NT2/D1 (cell line): ENCODE measurements around the gene CRYBB1.
A peak's percentile ranks its signal among the peaks of the same experiment; 100 is the strongest.

Source experiments
- DNase-seq: peaks from one replicate; pipeline ENCODE4 v3.0.0-alpha.2; 2011; ENCODE audit warnings: low read depth, low spot score
- H3K27me3 ChIP-seq: 2 replicates; pipeline ENCODE4 v1.6.0; 2011; ENCODE audit warnings: mild to moderate bottlenecking; ENCODE audit not compliant: insufficient read length, insufficient read depth
- H3K36me3 ChIP-seq: 2 replicates; pipeline ENCODE4 v1.6.1; 2011; ENCODE audit warnings: mild to moderate bottlenecking, low read length, mixed read lengths; ENCODE audit not compliant: insufficient read depth, insufficient read length
- H3K4me1 ChIP-seq: 2 replicates; pipeline ENCODE4 v1.5.1; 2011; ENCODE audit not compliant: insufficient read depth, insufficient read length
- H3K4me3 ChIP-seq: 2 replicates; pipeline ENCODE4 v1.5.1; 2011; ENCODE audit warnings: low read depth; ENCODE audit not compliant: insufficient read length
- H3K9ac ChIP-seq: 2 replicates; pipeline ENCODE4 v1.6.0; 2011; ENCODE audit warnings: low read depth; ENCODE audit not compliant: insufficient read length
- H3K9me3 ChIP-seq: 2 replicates; pipeline ENCODE4 v1.5.1; 2011; ENCODE audit warnings: mild to moderate bottlenecking, low read length; ENCODE audit not compliant: insufficient read depth
- SUZ12 ChIP-seq: IDR thresholded peaks from 2 replicates; pipeline ENCODE4 v1.6.1; 2011; ENCODE audit not compliant: insufficient read length, insufficient read depth; ENCODE audit errors: extremely low read depth
- YY1 ChIP-seq: IDR thresholded peaks from 2 replicates; pipeline ENCODE4 v1.6.1; 2011; ENCODE audit not compliant: insufficient read length, insufficient read depth
- ZNF274 ChIP-seq: IDR thresholded peaks from 2 replicates; pipeline ENCODE4 v1.6.1; 2011; ENCODE audit warnings: mild to moderate bottlenecking, low read depth, low read length

CRYBB1 gene

GRCh38 chr22:26610996-26611395, 6.8 kb downstream of the CRYBB1 start:
- H3K9ac ChIP-seq: no peak overlapping the region
- TF ChIP-seq SUZ12 (no peak), YY1 (no peak)
- H3K27me3 ChIP-seq: peaks cover 2% of the 10 kb centered on the region
- H3K4me1 ChIP-seq: peaks cover 5% of the 10 kb centered on the region
- no peak overlapping the region for H3K4me3 ChIP-seq
- H3K36me3 ChIP-seq: no peaks in the 10 kb centered on the region
- DNase-seq: no peak
- no peaks in the 10 kb centered on the region for H3K9me3 ChIP-seq

GRCh38 chr22:26610072-26610958, 7.5 kb downstream of the CRYBB1 start:
- DNase-seq: no peak
- H3K27me3 ChIP-seq: peaks cover 2% of the 10 kb centered on the region
- TF ChIP-seq YY1 (no peak), SUZ12 (no peak), ZNF274 (no peak)
- peaks cover 5% of the 10 kb centered on the region for H3K4me1 ChIP-seq
- H3K4me3 ChIP-seq: no peak overlapping the region
- H3K9me3 ChIP-seq: no peaks in the 10 kb centered on the region
- H3K9ac ChIP-seq: no peak overlapping the region
- H3K36me3 ChIP-seq: no peaks in the 10 kb centered on the region

GRCh38 chr22:26609287-26609686, 8.5 kb downstream of the CRYBB1 start:
- Histone ChIP-seq H3K27me3 (peaks cover 2% of the 10 kb centered on the region), H3K9me3 (no peaks in the 10 kb centered on the region), H3K9ac (no peak overlapping the region), H3K4me3 (no peak overlapping the region), H3K36me3 (no peaks in the 10 kb centered on the region), H3K4me1 (peaks cover 5% of the 10 kb centered on the region)
- TF ChIP-seq SUZ12: no peak
- no peak for TF ChIP-seq YY1
- TF ChIP-seq ZNF274: no peak
- DNase-seq: no peak

- H3K4me3 ChIP-seq: no peak overlapping the region
- DNase-seq: no peak
- no peak overlapping the region for H3K9ac ChIP-seq
- H3K9me3 ChIP-seq: no peaks in the 10 kb centered on the region
- H3K27me3 ChIP-seq: peaks cover 1% of the 10 kb centered on the region
- TF ChIP-seq YY1 (no peak), SUZ12 (no peak), ZNF274 (no peak)
- H3K36me3 ChIP-seq: no peaks in the 10 kb centered on the region
- peaks cover 5% of the 10 kb centered on the region for H3K4me1 ChIP-seq
Measured at GRCh38 chr22:26608129-26608528, 9.7 kb downstream of the CRYBB1 start.

GRCh38 chr22:26606611-26607010, 11.2 kb downstream of the CRYBB1 start:
- no peak overlapping the region for H3K9ac ChIP-seq
- H3K4me3 ChIP-seq: no peak overlapping the region
- TF ChIP-seq ZNF274 (no peak), SUZ12 (no peak), YY1 (no peak)
- no peaks in the 10 kb centered on the region for H3K27me3 ChIP-seq
- H3K4me1 ChIP-seq: peaks cover 2% of the 10 kb centered on the region
- H3K9me3 ChIP-seq: no peaks in the 10 kb centered on the region
- no peak for DNase-seq
- H3K36me3 ChIP-seq: no peaks in the 10 kb centered on the region

- no peak for DNase-seq
- no peaks in the 10 kb centered on the region for H3K27me3 ChIP-seq
- no peak overlapping the region for H3K9ac ChIP-seq
- no peak overlapping the region for H3K4me3 ChIP-seq
- no peak for TF ChIP-seq YY1
- TF ChIP-seq ZNF274: no peak
- no peak for TF ChIP-seq SUZ12
- no peaks in the 10 kb centered on the region for H3K9me3 ChIP-seq
- H3K4me1 ChIP-seq: peaks cover 5% of the 10 kb centered on the region
- no peaks in the 10 kb centered on the region for H3K36me3 ChIP-seq
Measured at GRCh38 chr22:26604368-26604767, 13.5 kb downstream of the CRYBB1 start.

- no peak for TF ChIP-seq ZNF274
- TF ChIP-seq YY1: no peak
- no peak for TF ChIP-seq SUZ12
- no peak overlapping the region for H3K4me3 ChIP-seq
- no peaks in the 10 kb centered on the region for H3K9me3 ChIP-seq
- peak overlapping the region; percentile 10 for H3K9ac ChIP-seq
- H3K27me3 ChIP-seq: no peaks in the 10 kb centered on the region
- H3K4me1 ChIP-seq: peaks cover 5% of the 10 kb centered on the region
- DNase-seq: no peak
- no peaks in the 10 kb centered on the region for H3K36me3 ChIP-seq
Measured at GRCh38 chr22:26602127-26602526, 15.7 kb downstream of the CRYBB1 start.
